ENCODE results near the gene NKAIN2.

Gene NKAIN2

GRCh38 chr6:124867121-124867520 is 1063.5 kb downstream of the NKAIN2 start:
- no peaks in the 10 kb centered on the region for H3K9me3 Mint-ChIP-seq
- H3K36me3 Mint-ChIP-seq (ENCODE audit: low read depth) = no peaks in the 10 kb centered on the region

GRCh38 chr6:124868481-124868880 is 1064.8 kb downstream of the NKAIN2 start:
- H3K27me3 Mint-ChIP-seq = no peaks in the 10 kb centered on the region
- no peaks in the 10 kb centered on the region for H3K4me1 Mint-ChIP-seq (ENCODE audit: low read depth)
- no peak overlapping the region for H3K27ac Mint-ChIP-seq
- H3K36me3 Mint-ChIP-seq (ENCODE audit: low read depth) = no peaks in the 10 kb centered on the region
- H3K9me3 Mint-ChIP-seq = no peaks in the 10 kb centered on the region
- DNase-seq = no peak
- H3K4me3 Mint-ChIP-seq = no peak overlapping the region

More at GRCh38 chr6:124867121-124867520, 1063.5 kb downstream of the NKAIN2 start:
- no peak overlapping the region for H3K4me3 Mint-ChIP-seq
- no peak overlapping the region for H3K27ac Mint-ChIP-seq
- no peak for DNase-seq
- peaks cover 2% of the 10 kb centered on the region for H3K27me3 Mint-ChIP-seq
- no peaks in the 10 kb centered on the region for H3K4me1 Mint-ChIP-seq (ENCODE audit: low read depth)

GRCh38 chr6:124869416-124869815 is 1065.8 kb downstream of the NKAIN2 start:
- Mint-ChIP-seq H3K27ac (no peak overlapping the region), H3K36me3 (ENCODE audit: low read depth) (no peaks in the 10 kb centered on the region), H3K27me3 (no peaks in the 10 kb centered on the region), H3K4me1 (ENCODE audit: low read depth) (no peaks in the 10 kb centered on the region), H3K4me3 (no peak overlapping the region), H3K9me3 (no peaks in the 10 kb centered on the region)
- no peak for DNase-seq

- Mint-ChIP-seq H3K27ac (no peak overlapping the region), H3K36me3 (ENCODE audit: low read depth) (no peaks in the 10 kb centered on the region), H3K4me3 (no peak overlapping the region)
Observed at GRCh38 chr6:124870611-124871459, 1067.2 kb downstream of the NKAIN2 start.

GRCh38 chr6:124872361-124873065 is 1068.8 kb downstream of the NKAIN2 start:
- Mint-ChIP-seq H3K27ac (no peak overlapping the region), H3K27me3 (peaks cover 2% of the 10 kb centered on the region), H3K9me3 (no peaks in the 10 kb centered on the region), H3K36me3 (ENCODE audit: low read depth) (no peaks in the 10 kb centered on the region), H3K4me1 (ENCODE audit: low read depth) (no peaks in the 10 kb centered on the region), H3K4me3 (no peak overlapping the region)
- DNase-seq = no peak

More at GRCh38 chr6:124870611-124871459, 1067.2 kb downstream of the NKAIN2 start:
- no peak for DNase-seq
- Mint-ChIP-seq H3K9me3 (no peaks in the 10 kb centered on the region), H3K27me3 (no peaks in the 10 kb centered on the region), H3K4me1 (ENCODE audit: low read depth) (no peaks in the 10 kb centered on the region)

- Mint-ChIP-seq H3K36me3 (ENCODE audit: low read depth) (no peaks in the 10 kb centered on the region), H3K4me3 (no peak overlapping the region), H3K27me3 (peaks cover 7% of the 10 kb centered on the region), H3K27ac (no peak overlapping the region), H3K9me3 (no peaks in the 10 kb centered on the region), H3K4me1 (ENCODE audit: low read depth) (no peaks in the 10 kb centered on the region)
- DNase-seq = no peak
Observed at GRCh38 chr6:124873066-124873410, 1069.4 kb downstream of the NKAIN2 start.
